ENCODE results near the gene POLD4. TPM values are rescaled to one million over a fixed set of nuclear protein-coding genes. Genes with fewer than 3 reads are reported as not detected.

POLD4 gene
- total RNA-seq, 1 experiment from 2014 or later: 44.2 TPM

DNA sequence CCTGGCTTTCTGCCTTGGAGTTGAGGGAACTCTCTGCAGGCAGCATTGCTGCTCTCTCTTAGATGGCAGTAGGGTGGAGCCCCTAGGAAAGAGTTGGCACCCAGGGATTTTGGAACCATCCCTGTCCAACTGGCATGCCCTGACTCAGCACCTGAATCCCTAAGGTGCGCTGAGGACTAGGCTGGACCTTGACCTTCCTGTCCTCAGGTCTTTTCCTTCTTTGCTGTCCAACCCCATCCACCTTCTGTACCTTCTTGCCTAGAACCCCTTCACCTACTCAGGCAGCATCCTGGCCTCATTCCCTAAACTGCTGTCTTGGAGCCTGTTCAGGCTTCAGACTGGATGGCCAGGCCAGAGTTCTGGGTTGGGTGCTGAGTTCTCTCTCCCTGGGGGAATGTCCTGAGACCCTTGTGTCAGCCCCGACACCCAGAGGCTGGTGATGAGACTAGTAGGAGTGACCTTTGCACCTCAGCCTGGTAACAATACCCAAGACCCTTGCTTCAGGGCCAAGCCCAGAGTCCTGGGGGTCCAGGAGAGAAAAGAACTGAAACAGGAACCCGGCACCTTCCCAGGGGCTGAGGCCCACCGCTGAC is 2.5 kb upstream of the POLD4 start:
- ATAC-seq (no peak), DNase-seq (ENCODE audit: low read depth, low spot score) (no peak)
- no peaks in the 10 kb centered on the region for H3K9me3 ChIP-seq (ENCODE audit: control insufficient read depth in 1 of 2, insufficient read depth in 1 of 2, low read depth in 1 of 2, low read length in 2 of 2)
- H2AFZ ChIP-seq (ENCODE audit: low read depth, low read length, poor library complexity, severe bottlenecking): no peak overlapping the region
- H3K27ac ChIP-seq (ENCODE audit: low read depth, low read length): peak overlapping the region; percentile 95
- BruUV-seq (replicated peaks): no TSS peak
- H3K4me2 ChIP-seq (ENCODE audit: low read length): peak overlapping the region; percentile 93
- POLR2A ChIA-PET: interaction anchor here (2.0 to 8.1 kb wide), 2 partner anchors 20 to 29 kb away, joined by 6 to 210 read pairs; partner anchors contain the start of gene CLCF1
- H3K9ac ChIP-seq (ENCODE audit: low read length): peak overlapping the region; percentile 84
- intact Hi-C loops (cut with micrococcal nuclease): no loop called here
- CTCF ChIA-PET: interaction anchor here (2.2 to 16.6 kb wide), 3 partner anchors 10 to 46 kb away, joined by 7 to 456 read pairs (median 23); partner anchors contain the start of genes CLCF1 and PPP1CA
- H3K79me2 ChIP-seq (ENCODE audit: insufficient read depth, low read length): peaks cover 10% of the 10 kb centered on the region; the same call in 1 of the 2 replicates
- peaks cover 55 to 76% of the 10 kb centered on the region in 2 experiments for H3K4me1 ChIP-seq (ENCODE audit: control insufficient read depth in 1 of 2, insufficient read depth in 2 of 2, low read length in 2 of 2)
- RAD21 ChIA-PET (ENCODE audit: low non-redundant PET in 1 of 2, low total read pairs in 2 of 2, uncharacterized antibody in 2 of 2, unreplicated experiment in 2 of 2): interaction anchor here (0.6 to 6.0 kb wide), 6 partner anchors 18 to 41 kb away, joined by 3 to 76 read pairs (median 6); no protein-coding TSS in a partner anchor
- no peaks in the 10 kb centered on the region for H3K36me3 ChIP-seq (ENCODE audit: control insufficient read depth in 1 of 2, insufficient read depth in 2 of 2, low read length in 2 of 2)
- H3K4me3 ChIP-seq (replicated peaks in 1 of 2; ENCODE audit: low read depth in 1 of 2, low read length in 2 of 2): peak overlapping the region; percentile 35 to 86
- no peaks in the 10 kb centered on the region for H4K20me1 ChIP-seq (ENCODE audit: insufficient read depth)
- TF ChIP-seq, protein P1, sequence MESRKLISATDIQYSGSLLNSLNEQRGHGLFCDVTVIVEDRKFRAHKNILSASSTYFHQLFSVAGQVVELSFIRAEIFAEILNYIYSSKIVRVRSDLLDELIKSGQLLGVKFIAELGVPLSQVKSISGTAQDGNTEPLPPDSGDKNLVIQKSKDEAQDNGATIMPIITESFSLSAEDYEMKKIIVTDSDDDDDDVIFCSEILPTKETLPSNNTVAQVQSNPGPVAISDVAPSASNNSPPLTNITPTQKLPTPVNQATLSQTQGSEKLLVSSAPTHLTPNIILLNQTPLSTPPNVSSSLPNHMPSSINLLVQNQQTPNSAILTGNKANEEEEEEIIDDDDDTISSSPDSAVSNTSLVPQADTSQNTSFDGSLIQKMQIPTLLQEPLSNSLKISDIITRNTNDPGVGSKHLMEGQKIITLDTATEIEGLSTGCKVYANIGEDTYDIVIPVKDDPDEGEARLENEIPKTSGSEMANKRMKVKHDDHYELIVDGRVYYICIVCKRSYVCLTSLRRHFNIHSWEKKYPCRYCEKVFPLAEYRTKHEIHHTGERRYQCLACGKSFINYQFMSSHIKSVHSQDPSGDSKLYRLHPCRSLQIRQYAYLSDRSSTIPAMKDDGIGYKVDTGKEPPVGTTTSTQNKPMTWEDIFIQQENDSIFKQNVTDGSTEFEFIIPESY (IDR thresholded peaks at IDR 0.05; ENCODE audit: extremely low read depth, insufficient replicate concordance, low read length): no peak
- no peak for TF ChIP-seq EZH2 (IDR thresholded peaks at IDR 0.05)
- TF ChIP-seq, protein P2, sequence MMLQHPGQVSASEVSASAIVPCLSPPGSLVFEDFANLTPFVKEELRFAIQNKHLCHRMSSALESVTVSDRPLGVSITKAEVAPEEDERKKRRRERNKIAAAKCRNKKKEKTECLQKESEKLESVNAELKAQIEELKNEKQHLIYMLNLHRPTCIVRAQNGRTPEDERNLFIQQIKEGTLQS (IDR thresholded peaks at IDR 0.05): no peak
- TF ChIP-seq TCF7L2 (IDR thresholded peaks at IDR 0.05; ENCODE audit: borderline replicate concordance, extremely low read depth, insufficient read depth, insufficient read length): no peak
- TF ChIP-seq SRF (IDR thresholded peaks at IDR 0.05; ENCODE audit: low read depth): no peak
- no peak for TF ChIP-seq CBX3 (IDR thresholded peaks at IDR 0.05; ENCODE audit: low read depth)
- no peak for TF ChIP-seq EGR1 (IDR thresholded peaks at IDR 0.05; ENCODE audit: low read depth)
- no peak for TF ChIP-seq EZH2phosphoT487 (IDR thresholded peaks at IDR 0.05; ENCODE audit: borderline replicate concordance)
- TF ChIP-seq ZNF274 (IDR thresholded peaks at IDR 0.05; ENCODE audit: low read depth, low read length): no peak
- no peak for TF ChIP-seq JUND (IDR thresholded peaks at IDR 0.05)
- TF ChIP-seq SIN3A (IDR thresholded peaks at IDR 0.05; ENCODE audit: low read depth): no peak
- TF ChIP-seq, protein P3, sequence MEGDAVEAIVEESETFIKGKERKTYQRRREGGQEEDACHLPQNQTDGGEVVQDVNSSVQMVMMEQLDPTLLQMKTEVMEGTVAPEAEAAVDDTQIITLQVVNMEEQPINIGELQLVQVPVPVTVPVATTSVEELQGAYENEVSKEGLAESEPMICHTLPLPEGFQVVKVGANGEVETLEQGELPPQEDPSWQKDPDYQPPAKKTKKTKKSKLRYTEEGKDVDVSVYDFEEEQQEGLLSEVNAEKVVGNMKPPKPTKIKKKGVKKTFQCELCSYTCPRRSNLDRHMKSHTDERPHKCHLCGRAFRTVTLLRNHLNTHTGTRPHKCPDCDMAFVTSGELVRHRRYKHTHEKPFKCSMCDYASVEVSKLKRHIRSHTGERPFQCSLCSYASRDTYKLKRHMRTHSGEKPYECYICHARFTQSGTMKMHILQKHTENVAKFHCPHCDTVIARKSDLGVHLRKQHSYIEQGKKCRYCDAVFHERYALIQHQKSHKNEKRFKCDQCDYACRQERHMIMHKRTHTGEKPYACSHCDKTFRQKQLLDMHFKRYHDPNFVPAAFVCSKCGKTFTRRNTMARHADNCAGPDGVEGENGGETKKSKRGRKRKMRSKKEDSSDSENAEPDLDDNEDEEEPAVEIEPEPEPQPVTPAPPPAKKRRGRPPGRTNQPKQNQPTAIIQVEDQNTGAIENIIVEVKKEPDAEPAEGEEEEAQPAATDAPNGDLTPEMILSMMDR (IDR thresholded peaks at IDR 0.05 in 2 of 3, conservative IDR thresholded peaks at IDR 0.05 in 1 of 3; ENCODE audit: borderline replicate concordance in 1 of 3, insufficient read depth in 1 of 3, low read depth in 2 of 3, low read length in 2 of 3): no peak
- TF ChIP-seq CEBPB (IDR thresholded peaks at IDR 0.05; ENCODE audit: low read depth): no peak
- TF ChIP-seq POLR2A (IDR thresholded peaks at IDR 0.05; ENCODE audit: borderline replicate concordance, extremely low read depth, insufficient read depth, insufficient read length): no peak
- no peak for TF ChIP-seq POLR2AphosphoS5 (IDR thresholded peaks at IDR 0.05; ENCODE audit: low read depth, low read length)
- no peak for TF ChIP-seq ZFX (IDR thresholded peaks at IDR 0.05)
- H3K27me3 ChIP-seq (ENCODE audit: insufficient read depth, low read length): no peaks in the 10 kb centered on the region
- no peaks in the 10 kb centered on the region for H3K9me2 ChIP-seq (ENCODE audit: insufficient read depth)
